Glomerular endothelial cell (primary cell): ENCODE measurements around the gene RER1. TPM values are rescaled to one million over a fixed set of nuclear protein-coding genes. Genes with fewer than 3 reads are reported as not detected.

Experiments
- DNase-seq: peaks from one replicate; pipeline ENCODE4 v3.0.0-alpha.2; 2011; ENCODE audit warnings: low read depth, low spot score; ENCODE audit errors: extremely low read depth
- total RNA-seq: library from RNA; depleted of rRNA; stranded (reverse); fragments of >200 nt; gene quantifications from 2 replicates; pipeline ENCODE4 v1.2.3, GENCODE V29; 2015

Gene RER1
- total RNA-seq, 1 donor from 2014 or later: 119 TPM

DNA sequence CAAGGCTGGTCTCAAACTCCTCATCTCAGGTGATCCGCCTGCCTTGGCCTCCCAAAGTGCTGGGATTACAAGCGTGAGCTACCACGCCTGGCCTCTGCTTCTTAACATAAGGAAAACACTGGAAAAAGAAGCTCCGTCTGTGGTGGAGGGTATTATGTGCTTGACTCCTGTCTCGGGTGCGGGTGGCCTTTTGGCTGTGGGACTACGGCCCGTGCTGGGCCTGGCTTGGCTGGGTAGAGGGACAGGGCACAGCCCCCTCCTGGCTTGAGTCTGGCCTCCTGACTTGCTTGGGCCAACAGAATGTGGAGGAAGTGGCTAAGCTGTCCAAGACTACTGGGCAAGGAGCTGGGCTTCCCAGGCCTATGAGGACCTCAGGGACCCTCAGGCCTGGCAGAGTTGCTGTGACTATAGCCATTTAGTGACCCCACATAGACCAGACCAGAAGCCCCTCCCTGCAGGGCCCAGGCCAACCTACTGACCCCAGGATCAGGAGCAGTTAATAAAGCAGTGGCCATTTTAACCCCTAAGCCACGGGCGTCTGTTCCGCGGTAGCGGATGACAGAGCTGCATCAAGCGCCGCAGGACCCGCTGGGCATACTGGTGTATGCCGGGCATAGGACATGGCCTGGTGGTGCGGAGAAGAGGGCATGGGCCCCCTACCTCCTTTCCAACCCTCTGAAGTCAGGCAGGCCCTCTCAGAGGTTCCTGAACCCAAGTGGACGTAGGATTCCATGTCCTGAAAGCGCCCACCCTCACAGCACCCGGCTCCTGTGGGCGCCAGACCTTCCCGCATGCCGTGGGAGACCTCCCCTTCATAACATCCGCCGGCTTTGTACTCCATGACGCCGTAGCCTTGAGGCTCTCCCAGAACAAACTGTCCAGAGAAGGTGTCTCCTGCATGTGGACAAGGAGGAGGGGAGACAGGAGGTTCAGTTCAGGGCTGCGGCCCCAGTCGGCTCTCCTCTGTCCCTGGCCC, 4.7 kb upstream of the RER1 start:
- no peak for DNase-seq

DNA sequence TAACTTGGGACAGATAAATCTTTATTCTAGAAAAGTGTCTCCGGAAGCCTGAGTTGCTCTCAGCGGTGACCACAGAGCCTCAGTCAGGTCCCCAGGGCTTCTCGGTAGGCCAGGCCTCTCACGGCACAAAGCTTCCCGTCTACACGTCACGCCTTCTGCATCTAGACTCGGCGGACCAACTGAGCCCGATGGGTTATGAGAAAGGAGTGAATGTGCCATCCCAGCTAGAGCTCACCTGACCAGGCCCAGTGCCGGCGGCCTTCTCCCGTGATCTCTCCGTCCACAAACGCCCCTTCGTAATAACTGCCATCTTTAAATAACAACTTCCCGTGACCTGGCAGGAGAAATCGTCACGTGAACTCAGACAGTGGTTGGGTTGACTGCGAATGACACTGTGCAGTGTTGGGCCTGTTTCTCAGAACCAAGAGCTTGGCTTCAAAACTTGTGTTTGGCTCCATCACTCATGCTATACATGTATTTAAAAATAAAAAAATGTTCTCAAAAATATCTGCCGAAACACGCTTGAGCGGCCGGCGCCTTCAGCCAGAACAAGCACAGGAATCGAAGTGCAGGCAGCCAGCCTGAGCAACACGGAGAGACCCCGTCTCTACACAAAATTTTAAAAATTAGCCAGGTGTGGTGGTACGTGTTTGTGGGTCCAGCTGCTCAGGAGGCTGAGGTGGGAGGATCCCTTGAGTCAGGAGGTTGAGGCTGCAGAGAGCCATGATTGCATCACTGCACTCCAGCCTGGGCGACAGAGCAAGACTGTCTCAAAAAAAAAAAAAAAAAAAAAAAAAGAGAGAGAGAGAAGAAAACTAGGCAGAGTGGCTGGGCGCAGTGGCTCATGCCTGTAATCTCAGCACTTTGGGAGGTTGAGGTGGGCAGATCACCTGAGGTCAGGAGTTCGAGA, 3.4 kb upstream of the RER1 start:
- DNase-seq: no peak

- DNase-seq: no peak
These were observed 2.0 kb upstream of the RER1 start for GRCh38 chr1:2389644-2390043.

DNA sequence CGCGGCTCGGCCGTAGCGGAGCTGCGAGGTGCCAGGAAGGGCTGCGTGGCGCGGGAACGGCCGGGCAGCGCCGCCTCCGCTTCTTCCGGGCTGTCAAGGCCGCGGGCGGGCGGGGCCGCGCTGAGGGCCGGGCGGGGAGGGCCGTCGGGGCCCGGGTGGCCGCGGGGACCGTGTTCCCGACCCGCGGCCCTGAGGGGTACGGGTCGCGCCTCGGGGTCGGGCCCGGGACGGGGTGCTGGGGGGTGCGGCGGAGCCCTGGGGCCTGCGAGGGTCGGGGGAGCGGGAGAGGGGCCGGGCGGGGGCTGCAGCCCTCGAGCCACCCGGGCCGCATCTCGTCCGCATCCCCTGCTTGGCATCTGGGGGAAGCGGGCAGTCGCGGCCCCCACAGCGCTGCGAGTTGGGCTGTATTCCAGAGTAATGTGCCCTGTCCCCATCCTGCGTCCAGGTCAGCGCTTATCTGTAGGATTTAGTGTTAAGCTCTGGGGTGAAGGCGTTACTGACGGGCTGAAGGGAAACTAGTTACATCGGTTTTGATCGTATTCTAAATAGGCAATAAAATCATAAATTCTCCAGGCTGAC, 379 bp downstream of the RER1 start:
- no peak for DNase-seq

DNA sequence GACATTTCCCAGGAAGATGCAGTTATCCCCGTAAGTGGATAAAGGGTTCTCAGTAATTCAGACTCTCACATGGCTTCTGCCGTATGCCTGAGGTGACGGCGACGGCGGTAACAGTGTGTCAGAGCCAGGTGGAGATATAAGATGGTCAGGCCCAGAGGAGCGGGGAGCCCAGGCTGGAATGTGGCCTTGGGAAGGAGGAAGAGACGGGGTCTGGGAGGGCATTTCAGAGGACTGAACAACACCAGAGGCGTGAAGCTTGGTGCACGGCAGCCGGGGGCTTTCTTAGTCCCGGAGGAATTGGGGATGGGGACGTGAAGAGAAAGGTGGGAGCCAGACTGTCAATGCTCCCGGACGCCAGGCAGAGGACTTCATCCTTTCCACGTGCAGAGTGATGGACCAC, 1.0 kb downstream of the RER1 start:
- no peak for DNase-seq

DNA sequence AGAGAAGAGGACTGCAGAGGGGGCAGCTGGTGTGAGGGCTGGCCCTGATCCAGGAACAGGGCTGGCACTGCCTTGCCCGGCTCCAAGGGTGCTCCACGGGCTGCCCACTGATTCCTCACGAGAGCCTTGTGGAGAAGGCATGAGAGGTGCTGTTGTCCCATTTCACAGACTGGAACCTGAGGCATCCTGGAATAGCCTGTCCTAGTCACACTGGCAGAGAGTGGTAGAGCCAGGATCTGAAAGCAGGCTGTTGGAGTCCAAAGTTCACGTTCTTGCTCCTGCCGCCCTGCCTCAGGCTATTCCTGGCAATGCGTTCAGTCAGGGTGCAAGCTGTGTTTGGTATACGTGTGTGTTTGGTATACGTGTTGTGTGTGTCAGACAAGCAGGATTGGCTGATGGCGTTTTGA, 1.8 kb downstream of the RER1 start:
- no peak for DNase-seq

- DNase-seq: no peak
These were observed 2.6 kb downstream of the RER1 start for GRCh38 chr1:2394220-2394619.

GRCh38 chr1:2394761-2395160, 3.1 kb downstream of the RER1 start:
- DNase-seq: no peak

DNA sequence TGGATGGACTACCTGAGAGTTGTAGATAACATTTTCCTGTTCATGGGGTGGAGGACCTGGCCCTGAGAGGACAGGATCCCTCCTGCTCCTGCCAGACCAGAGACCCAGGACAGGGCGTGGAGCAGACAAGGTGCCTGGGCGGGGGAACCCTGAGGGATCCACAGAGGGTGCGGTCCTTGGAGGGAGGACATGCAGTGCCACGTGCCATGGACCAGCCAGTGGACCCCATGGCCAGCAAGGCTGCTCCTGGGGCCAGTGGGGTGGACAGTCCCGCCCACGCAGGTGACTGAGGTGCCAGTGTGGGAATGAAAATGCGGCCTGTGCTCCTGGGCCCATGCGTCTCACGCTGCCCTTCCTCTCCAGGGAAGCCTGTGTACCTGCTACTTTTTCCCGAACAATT, 3.6 kb downstream of the RER1 start:
- no peak for DNase-seq

- DNase-seq: no peak
These were observed 4.4 kb downstream of the RER1 start for GRCh38 chr1:2396059-2396458.

DNA sequence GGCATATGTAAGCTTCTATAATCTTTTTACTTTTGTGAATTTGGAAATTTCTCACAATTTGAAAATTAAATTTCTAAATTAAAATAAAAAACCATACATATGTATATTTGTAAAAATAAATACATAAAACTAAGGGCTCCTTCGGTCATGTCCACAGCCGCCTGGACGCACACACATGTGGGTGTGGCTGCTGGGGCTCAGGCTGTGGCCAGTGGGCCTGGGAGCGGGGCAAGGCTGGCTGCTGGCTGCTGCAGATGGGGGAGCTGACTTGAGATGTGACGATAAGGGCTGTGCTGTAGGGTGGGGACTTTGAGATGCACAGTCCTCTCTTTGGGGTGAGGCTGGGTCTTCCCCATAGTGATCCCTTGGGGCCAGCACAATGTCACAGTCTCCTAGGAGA, 4.8 kb downstream of the RER1 start:
- DNase-seq: no peak

DNA sequence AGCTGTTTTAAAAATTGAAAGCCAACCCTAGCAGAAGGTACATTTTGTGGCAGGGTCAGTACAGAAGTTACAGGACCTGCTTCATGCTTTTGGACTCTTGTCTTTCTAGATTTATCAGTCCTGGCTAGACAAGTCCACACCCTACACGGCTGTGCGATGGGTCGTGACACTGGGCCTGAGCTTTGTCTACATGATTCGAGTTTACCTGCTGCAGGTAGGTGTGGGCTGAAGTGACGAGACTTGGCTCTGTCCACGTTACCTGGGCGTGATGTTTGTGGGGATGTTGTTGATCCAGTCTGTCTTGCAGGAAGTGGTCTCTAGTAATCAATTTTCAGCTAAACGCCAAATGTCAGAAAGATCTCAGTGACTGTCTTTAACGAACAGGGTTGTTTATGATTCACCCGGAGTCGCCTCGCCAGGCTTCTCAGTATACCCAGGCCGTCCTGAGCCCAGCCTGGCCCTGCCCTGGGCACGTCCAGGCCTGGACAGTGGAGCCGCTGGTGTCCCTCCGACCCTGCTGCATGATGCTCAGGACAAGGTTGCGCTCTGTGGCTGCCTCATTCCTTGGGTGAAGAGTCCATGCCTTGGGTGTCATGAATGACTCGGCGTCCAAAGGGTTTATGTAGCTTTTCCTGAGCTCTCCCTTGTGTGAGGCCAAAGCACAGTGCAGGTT, 5.5 kb downstream of the RER1 start:
- DNase-seq: no peak

- DNase-seq: no peak
These were observed 7.2 kb downstream of the RER1 start for GRCh38 chr1:2398871-2399270.

DNA sequence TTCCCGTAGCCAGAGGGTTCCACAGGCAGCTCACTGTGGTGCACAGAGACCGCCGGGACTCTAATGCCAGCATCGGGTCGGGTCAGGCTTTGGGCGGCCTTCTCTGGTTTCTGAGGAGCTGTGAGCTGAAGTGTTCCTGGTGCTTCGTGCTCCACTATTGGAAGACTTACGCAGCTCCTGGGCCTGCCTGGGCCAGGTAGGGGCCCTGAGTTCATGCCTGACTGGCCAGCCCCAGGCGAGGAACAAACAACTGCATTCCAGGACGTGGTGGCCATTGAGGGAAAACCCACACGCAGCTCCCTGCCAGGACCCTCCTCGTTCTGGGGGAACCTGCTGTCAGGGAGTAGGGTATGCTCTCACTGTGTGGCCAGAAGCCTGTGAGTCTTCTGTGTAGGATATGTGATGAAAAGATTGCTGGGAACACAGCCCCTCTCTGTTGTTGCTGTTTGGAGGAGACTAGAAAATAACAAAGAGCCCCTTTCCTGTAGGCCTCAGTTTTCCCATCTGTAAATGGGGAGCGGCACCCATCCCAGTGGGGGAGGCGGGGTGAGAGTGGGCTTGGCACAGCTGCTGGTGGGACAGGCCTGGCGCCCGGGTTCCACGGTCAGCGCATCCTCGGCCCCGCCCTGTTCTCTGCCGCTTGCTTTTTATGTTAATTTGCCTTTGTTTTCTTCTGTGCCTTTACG, 8.4 kb downstream of the RER1 start:
- DNase-seq: no peak

GRCh38 chr1:2400576-2400909, 8.9 kb downstream of the RER1 start:
- no peak for DNase-seq

DNA sequence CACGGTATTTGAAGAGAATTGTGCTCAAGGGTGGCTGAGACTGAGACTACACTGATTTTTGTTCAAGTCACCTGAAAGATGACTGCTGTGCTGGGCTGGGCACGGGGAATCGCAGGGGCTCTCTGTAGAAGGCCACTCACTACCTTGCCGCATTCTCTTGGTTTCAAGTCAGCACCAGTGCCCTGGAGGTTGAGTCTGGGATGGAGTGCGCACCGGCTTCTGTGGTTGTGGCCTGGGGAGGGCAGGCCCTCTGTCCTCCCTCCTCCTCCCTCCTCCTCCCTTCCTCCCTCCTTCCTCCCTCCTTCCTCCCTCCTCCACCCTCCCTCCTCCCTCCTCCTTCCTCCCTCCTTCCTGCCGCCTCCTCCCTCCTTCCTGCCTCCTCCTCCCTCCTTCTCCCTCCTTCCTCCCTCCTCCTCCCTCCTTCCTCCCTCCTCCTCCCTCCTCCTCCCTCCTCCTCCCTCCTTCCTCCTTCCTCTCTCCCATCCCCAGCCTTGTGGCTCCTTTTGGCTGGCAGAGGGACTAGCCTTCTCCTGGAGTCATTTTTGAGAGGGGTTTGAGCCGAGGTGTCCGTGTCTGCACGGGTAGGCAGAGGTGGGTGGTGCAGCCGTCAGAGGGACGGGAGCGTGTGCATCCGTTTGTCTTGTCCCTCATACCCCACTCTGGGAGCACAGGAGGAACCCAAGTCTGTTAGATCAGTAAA, 9.5 kb downstream of the RER1 start:
- DNase-seq: no peak

GRCh38 chr1:2402420-2402819, 10.8 kb downstream of the RER1 start:
- DNase-seq: no peak

DNA sequence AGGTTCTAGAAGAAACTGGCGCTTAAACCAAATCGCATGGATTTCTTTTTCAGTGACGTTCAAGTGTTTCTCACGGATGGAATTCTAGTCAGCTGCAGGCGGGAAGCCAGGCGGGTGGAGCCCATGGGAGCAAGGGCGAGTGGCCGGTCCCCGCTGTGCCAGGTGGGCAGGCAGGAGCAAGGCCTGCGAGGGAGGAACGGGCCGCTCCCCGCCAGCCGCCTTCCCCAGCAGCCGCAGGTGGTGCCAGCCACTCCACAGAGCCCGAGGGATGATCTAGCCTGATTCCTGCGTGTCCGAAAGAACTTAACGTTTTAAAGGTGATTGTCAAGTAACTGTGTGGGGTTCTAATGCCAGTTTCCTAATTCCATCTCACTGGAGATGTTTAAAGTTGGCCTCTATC, 11.6 kb downstream of the RER1 start:
- no peak for DNase-seq

DNA sequence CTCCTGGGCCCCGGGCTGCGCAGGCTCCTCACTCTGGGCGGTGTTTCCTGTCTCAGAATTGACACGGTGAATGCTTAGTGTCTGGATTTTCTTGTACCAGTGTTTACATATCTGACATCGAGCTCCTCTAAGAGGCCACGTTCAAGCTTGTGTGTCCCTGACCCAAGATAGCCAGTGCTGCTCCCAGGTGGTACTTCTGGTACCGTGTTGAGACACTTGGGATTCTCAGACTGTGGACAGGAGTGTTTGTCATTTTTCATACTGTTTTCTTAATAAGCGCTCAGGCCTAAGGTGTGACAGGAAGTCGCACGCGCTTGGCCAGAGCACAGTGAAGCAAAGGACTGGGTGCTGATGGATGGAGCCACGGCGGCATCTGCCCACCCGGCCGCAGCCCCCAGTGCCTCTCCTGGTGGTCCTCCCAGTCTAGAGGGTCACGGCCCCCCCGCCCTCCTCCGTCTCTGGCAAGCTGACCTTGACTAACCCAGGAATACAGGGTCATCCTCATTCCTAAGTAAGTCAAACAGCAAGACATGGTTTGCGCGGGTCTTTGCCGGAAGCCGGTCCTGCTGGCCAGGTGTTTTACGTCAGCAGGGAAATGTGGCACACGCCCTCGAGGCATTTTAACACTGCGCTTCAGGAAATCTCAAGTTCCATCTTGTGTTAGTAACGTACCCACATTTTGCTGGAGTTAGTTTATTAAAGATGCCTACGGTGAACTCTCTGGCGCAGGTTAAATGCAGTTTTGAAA, 12.7 kb downstream of the RER1 start:
- DNase-seq: no peak
